Activated CD4-positive, CD25-positive, alpha-beta regulatory T cell treated with anti-CD3 and anti-CD28 coated beads, Interleukin-2, amount 50 U/mL, for 24 hours (primary cell): ENCODE measurements around the gene CCDC142.

Experiments
- ATAC-seq, 2 donors: fragments of 150-1000 bp; cut with Tn5 transposase; one replicate each; pipeline ENCODE4 v1.10.0; 2021; ENCODE audit warnings: mild to moderate bottlenecking in 1 of 2, moderate library complexity in 1 of 2

CCDC142 gene

GRCh38 chr2:74482801-74483674 lies at the start of gene CCDC142, which contains the start of gene TTC31:
TSS of gene CCDC142 (minus strand) at chr2:74482998. CDS start at chr2:74482837, 161 bp downstream.
TSS of gene TTC31 (plus strand) at chr2:74483081. CDS start at chr2:74483096, 15 bp downstream.
- peak; percentile 93 to 95 for ATAC-seq

GRCh38 chr2:74532222-74532621 lies 49.4 kb upstream of the CCDC142 start:
- no peak for ATAC-seq

- ATAC-seq = no peak
Observed at GRCh38 chr2:74531666-74532065, 48.9 kb upstream of the CCDC142 start.

GRCh38 chr2:74530239-74531187 lies 47.7 kb upstream of the CCDC142 start:
- ATAC-seq = peak; percentile 5 to 12

GRCh38 chr2:74529357-74530238 lies 46.8 kb upstream of the CCDC142 start, which contains the start of the genes AUP1 and HTRA2:
TSS of gene AUP1 (minus strand) at chr2:74529706. CDS start at chr2:74529629, 77 bp downstream.
TSS of gene HTRA2 (plus strand) at chr2:74529933. CDS start at chr2:74530007, 74 bp downstream.
- peak; percentile 90 to 93 for ATAC-seq

- ATAC-seq = peak; percentile 0 to 1
Observed at GRCh38 chr2:74528600-74529356, 46.0 kb upstream of the CCDC142 start.

- no peak for ATAC-seq
Observed at GRCh38 chr2:74527741-74528140, 44.9 kb upstream of the CCDC142 start.

- no peak for ATAC-seq
Observed at GRCh38 chr2:74526649-74527230, 43.9 kb upstream of the CCDC142 start.

GRCh38 chr2:74525717-74526648 lies 43.2 kb upstream of the CCDC142 start, which contains the start of gene DQX1:
TSS of gene DQX1 (minus strand) at chr2:74526231. CDS start at chr2:74525729, 502 bp downstream.
- no peak for ATAC-seq

GRCh38 chr2:74524955-74525716 lies 42.3 kb upstream of the CCDC142 start:
- no peak for ATAC-seq

GRCh38 chr2:74524005-74524404 lies 41.2 kb upstream of the CCDC142 start:
- no peak for ATAC-seq

- no peak for ATAC-seq
Observed at GRCh38 chr2:74522516-74522915, 39.7 kb upstream of the CCDC142 start.

- no peak for ATAC-seq
Observed at GRCh38 chr2:74516650-74517049, 33.9 kb upstream of the CCDC142 start.

GRCh38 chr2:74515981-74516633 lies 33.3 kb upstream of the CCDC142 start:
- peak; percentile 87 to 88 for ATAC-seq

- no peak for ATAC-seq
Observed at GRCh38 chr2:74515271-74515980, 32.6 kb upstream of the CCDC142 start.

GRCh38 chr2:74514368-74515270 lies 31.8 kb upstream of the CCDC142 start, which contains the start of gene TLX2:
TSS of gene TLX2 (plus strand) at chr2:74514450. CDS start at chr2:74514807, 357 bp downstream.
- ATAC-seq = no peak
